Kasumi-1 (cell line): ENCODE results near the gene BCHE.
"Not testable (repeated sequence)": the region's sequence is repeated elsewhere in the genome, so short reads cannot be mapped to it uniquely, and the experiment has no call there.

ENCODE experiments used
- DNase-seq, 2 experiments: peaks; one replicate each; lab custom pipeline; 2025; lab: John Stamatoyannopoulos, UW

The BCHE gene

GRCh38 chr3:165817160-165817709, 20.0 kb downstream of the BCHE start:
- DNase-seq, result no peak

- no peak for DNase-seq
Observed at GRCh38 chr3:165816209-165816608, 21.0 kb downstream of the BCHE start.

GRCh38 chr3:165815682-165816081, 21.5 kb downstream of the BCHE start:
- DNase-seq, result no peak

GRCh38 chr3:165814380-165814779, 22.8 kb downstream of the BCHE start:
- no peak for DNase-seq

DNA sequence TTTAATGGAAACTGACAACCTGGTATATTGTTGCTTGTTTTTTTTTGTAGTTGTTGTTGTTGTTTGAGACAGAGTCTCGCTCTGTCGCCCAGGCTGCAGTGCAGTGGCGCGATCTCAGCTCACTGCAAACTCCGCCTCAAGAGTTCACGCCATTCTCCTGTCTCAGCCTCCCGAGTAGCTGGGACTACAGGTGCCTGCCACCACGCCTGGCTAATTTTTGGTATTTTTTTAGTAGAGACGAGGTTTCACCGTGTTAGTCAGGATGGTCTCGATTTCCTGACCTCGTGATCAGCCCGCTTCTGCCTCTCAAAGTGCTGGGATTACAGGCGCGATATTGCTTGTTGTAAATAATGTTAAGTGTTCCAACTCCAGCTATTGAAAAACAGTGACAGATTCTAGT, 29.3 kb downstream of the BCHE start:
- DNase-seq, result not testable (repeated sequence)

- DNase-seq, result no peak
Observed at GRCh38 chr3:165805946-165806561, 31.2 kb downstream of the BCHE start.

GRCh38 chr3:165803471-165803870, 33.8 kb downstream of the BCHE start:
- DNase-seq, result no peak

DNA sequence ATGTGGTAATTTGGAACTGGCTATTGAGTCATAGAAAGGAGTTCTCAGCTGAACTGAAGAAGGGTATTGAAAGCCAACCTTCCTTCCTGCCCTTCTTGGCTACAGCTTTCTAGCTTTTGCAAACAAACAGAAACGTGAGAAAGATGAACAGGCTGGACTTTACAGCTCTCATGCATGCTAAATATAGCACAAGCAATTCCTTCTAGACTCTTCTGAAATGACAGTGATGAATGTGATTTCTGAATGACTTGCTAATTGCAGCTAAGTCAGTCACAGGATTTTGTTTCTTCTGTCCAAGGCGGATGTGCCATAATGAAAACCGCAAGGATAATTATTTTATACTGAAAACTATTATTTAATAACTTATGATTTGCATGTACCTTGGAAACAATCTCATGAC, 36.3 kb downstream of the BCHE start:
- no peak for DNase-seq

DNA sequence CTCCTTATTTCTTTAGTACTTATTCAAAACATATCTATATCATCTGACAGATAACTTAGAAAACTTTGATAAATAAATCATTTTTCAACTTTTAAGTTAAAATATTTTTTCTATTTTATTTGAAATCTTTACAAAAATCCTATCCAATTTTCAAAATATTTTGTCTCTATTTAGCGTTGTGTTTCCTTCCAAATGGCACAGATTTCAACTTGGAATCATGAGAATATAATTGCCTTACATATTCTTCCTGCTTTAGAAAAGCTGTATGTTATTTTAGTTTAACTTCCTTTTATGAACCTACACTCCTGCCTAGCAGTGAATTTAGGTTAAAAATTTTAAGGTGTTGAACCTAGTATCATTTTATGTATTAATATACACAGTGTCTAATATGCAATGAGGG, 38.2 kb downstream of the BCHE start:
- DNase-seq, result no peak

DNA sequence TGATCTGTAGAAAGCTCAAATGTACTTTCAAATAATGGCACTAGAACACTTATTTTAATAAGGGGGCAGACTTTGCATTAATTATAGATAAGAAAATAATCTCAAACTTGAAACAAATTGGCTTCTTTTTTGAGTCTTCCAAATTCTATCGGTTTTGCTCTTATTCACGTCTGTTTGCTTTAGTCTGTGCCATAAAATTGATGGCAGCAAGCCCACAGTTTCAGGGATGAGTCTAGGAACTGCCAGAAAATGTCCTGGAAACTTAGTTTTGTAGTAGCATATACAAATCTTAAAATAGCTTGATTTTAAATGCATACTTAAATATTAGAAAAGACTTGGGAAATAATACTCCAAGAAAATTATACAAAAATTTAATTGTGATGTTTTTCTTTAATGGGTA, 39.7 kb downstream of the BCHE start:
- DNase-seq, result no peak

DNA sequence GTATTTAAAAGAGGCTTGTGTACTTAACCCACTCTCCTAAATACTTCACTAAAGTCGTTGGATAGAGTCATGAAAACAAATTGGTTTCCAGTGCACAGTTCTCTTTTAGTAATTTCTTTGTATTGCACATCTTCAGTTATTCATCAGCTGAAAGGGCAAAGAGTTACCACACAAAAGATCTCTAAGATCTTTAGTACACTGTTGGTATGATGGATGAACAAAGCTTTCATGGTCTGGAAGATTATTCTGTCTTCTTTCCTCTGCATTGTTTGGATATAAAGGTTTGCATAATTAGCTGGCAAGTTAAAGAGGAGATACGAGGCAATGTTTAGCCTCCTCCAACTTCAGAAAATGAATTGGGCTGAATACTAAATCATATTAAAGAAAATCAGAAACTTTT, 40.5 kb downstream of the BCHE start:
- DNase-seq, result no peak

DNA sequence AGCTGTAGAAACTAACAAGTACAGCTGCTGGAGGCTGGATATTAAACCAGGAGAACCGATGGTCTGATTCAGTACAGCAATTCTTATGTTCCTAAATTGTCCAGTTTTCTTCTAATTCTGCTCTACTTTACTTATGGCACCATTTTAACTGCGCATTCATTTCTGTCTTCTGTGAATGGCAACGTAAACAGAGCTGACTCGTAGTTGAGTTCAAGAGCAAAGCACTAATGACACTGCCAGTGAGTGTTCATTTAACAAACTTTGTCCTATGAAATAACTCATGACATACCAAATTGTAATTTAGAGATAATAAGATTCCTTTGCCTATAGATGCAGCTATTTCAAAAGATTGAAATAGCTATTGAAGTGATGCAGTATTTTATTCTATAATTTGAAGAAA, 48.7 kb downstream of the BCHE start:
- no peak for DNase-seq

- DNase-seq, result no peak
Observed at GRCh38 chr3:165786013-165786412, 51.2 kb downstream of the BCHE start.

DNA sequence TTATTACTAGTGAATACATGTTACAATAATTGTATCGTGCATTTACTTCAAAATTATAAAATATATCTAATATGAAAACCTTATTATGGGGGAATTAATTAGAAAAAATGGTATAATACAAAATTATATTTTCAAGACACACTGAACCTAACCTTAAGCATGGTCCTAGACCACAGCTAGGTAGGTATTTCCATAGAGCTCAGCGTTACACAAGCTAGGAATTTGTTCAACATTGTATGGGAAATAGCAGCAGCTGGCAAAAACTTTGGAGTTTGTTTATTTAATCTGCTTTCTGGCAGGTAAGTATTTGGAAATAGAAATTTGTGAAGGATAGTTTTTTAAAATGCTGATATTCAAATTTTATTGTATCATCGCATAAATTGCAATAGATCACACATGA, 52.9 kb downstream of the BCHE start:
- no peak for DNase-seq

DNA sequence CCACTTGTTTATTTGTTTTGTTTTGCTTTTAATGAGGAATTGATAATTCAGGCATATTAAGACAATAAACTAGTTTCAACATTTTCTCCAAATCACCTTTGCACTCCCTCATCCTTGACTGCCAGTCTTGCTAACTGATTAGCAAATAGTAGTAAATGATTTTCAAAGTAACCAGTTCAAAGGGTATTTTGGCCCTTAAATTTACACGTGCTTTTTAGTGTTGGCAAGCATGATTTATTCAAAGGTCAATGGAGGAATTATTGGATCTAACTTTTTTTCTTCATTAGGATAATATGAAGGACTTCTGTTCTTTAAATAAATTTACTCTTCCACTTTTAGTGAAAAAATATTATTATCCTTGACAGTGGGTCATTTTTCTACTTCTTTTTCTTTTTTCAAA, 53.8 kb downstream of the BCHE start:
- no peak for DNase-seq

GRCh38 chr3:165778891-165779290, 58.3 kb downstream of the BCHE start:
- DNase-seq, result no peak

DNA sequence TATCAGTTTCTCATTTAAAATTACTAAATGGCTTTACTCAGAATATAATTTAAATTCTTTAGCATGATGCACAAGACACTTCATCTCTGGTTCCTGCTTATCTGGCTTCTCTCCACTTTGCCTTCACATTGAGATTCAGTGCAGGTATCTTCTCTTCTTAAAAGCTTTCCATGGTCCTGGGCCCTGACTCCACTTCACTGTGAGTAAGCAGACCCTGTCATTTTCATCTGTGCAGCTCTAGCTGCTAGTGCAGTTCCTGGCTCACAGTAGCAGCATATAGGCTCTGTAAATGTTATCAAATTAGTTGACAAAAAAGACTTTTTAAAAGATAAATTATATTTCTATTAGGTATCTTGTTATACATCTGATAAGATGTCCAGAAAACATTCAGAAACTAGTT, 58.8 kb downstream of the BCHE start:
- DNase-seq, result no peak

DNA sequence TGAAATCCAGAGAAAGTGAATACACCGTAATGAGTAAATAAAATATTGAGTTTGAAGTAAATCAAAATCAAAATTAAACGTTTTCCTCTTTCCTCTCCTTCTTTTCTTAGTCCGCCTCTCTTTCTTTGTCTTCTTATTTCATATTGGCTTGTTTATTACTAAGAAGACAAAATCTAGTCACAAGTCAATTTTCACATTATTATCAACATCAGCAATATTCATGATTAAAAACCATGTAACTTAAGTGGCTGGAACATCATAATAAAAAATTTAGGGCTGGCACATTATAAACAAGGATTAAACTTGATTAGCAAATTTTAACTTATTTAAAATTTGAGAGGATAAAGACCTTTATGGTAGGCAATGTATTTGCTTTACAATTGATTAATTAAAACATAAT, 61.4 kb downstream of the BCHE start:
- DNase-seq, result no peak

DNA sequence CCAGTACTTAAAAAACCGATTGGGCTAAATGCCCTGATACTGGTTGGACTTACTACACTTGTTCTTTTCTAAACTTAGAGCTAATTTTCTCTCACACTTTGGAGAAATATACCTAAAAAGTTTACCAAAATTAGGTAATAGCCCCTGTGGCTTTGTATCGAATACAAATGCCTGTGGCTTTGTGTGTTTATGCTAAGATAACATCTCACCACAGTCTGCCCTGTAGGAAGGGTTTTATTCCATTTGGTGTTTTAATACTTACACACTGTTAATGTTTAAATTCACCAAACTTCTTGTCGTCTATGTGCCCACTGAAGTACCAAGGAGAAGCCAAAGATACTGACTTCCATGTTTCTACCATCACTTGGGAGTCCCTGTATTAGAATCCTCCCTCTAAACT, 66.4 kb downstream of the BCHE start:
- no peak for DNase-seq

DNA sequence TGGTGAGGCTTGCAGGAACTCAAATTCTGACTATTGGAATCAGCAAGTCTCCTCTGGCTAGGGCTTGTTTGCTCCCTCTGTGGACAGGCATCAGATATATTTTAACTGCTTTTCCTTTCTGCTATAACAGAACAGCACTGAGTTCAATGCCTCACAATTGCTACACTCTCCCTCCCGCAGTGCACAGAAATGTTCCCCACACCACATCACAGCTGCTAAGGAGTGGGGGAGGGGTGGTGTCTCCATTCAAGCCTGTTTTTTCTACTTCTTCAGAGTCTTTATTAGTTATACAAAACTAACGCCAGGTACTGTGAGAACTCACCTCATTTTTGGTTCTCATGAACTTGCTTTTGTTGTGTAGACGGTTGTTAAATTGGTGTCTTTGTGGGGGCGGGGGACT, 68.5 kb downstream of the BCHE start:
- DNase-seq, result no peak

GRCh38 chr3:165759041-165759440, 78.2 kb downstream of the BCHE start:
- DNase-seq, result no peak

GRCh38 chr3:165755571-165755970, 81.7 kb downstream of the BCHE start:
- DNase-seq, result no peak

DNA sequence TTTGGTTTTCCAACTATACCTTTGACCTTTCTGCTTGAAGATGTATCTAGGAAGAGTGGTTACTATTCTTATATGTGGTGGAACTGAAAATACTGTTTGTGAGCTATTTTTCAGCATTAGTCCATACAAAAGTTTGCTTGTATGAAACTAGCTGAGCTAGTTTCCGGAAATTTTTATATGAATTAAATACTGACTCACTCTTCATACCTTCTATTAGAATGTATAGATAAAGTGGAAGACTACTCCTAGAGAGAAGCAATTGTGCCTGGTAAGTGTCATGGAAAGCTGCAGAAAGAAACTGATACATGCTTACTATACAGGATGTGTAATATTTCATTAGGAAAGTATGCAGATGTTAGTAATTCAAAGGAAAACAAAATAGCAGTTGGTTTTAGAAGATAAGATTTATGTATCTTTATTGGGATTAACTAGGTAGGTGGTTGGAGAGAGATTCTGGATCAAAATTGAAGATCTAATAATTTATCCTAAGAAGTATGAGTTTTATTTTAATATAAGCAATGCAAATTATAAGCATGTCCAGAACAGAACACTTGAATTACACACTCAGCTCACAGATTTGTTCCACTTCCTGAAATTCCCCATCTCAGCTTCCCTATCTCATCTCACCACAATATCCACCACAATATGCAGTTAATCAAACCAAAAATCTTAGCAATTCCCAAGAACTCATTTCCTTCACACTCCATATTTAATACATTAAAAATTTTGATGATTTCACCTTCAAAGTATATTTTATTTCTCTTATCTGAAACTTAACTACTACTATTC, 82.8 kb downstream of the BCHE start:
- no peak for DNase-seq

DNA sequence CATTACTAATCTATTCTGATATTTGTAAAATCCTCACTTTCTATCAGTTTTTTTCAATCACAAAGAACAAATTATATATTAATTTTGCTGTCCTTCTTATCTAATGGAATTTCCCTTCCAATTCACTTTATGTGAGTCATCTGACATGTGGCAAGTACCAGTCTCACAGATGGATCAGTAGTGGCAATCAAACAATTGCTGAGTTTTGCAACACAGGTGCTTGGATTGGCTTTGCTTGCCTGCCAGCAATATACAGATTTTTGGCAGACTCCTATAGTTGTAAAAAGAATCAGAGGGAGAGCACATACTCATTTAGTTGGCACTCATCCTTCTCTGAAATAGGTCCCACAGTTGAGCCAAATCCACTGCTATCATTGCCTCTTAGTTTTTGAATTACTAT, 83.7 kb downstream of the BCHE start:
- DNase-seq, result no peak
